ENCODE results near the gene NINJ2.

NINJ2 gene

DNA sequence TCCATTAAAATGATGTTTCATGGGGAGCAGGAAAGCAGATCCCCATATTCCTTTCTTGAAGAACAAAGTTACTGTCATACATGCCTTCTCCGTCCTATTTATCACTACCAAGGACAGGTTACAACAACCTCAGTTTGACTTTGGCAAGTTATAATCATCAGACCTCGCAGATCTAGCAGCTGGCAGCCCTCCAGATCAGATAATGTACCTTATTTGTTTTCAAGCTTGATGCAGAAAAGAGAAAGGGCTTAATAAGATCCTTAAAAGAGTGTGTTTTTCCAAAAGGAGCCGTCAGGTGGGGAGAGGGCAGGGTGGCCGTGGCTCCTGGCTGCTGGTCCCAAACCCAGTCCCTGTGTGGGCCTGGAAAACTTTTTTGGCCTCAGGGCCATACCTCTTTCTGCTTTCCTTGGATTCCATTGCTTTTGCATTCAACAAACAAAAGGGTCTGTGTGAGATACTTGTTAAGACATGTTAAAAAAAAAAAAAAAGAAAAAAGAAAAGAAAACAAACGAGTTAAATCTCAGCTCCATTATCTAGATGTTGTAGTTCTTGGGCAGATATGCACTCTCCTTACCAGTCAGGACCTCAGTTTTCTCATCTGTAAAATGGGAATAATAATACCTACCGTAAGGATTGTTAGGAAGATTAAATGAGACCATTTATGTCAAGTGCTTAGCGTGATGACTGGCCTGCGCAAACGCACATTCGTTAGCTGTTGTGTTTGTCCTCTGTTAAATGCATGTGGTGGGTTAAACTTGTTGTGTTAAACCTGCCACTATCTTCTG, 138.9 kb downstream of the NINJ2 start:
- no peak for DNase-seq

DNA sequence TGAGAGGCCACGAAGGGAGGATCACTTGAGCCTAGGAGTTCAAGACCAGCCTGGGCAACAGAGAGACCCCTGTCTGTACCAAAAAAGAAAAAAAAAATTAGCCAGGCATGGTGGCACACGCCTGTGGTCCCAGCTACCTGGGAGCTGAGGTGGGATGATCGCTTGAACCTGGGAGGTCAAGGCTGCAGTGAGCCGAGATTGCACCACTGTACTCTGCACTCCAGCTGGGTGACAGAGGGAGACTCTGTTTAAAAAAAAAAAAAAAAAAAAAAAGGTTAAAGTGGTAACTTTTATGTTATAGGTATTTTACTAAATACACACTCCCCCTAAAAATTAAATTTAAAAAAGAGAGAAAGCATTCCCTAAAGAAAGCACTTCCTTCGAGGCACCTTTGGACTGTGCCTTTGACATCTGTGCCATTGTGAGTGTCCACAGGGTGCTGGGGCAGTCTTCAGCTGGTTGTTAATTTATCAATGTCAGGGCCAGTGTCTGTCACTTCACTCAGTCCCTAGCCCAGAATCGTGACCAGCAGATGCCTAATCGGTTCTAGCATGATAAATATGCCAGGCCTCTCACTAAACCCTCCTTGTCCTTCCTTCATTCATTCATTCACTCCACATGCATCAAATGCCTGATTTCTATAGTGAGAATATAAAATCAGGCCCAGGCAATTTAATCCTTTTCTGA, 140.4 kb downstream of the NINJ2 start:
- DNase-seq: no peak

DNA sequence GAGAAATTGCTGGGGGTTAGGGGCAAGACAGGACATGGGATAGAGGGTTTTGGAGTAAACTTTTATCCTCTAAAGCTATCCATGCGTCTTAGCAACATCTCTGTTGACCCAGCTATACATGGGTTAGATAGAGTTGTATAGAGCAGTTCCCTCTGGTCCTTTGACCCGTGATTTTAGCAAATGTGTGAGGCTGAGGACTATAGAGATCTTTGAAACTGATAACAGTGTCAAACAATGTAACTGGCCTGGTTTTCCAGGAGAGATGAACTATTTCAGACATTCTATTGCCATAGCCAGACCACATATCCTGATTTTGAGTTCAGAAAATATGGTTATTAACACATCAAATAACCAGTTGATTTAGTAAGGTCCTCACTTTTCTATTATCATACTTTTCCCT, 143.1 kb downstream of the NINJ2 start:
- no peak for DNase-seq

DNA sequence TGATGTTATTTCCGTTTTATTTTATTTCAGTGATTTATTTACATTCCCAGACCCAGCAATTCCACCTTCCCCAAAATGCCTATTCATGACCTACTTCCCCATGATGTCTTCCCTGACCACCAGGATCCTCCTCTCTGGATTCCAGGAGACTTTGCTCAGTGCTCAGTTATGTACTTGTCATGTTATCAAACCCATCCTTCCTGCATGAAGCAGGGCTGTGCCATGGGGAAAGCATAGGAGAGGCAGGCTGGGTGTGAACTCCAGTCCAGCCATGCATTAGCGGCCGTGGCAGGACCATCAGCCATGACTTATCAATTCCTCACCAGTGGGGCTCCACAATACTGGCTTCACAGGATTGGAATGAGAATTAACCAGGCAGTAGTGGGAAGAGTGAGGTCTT, 145.7 kb downstream of the NINJ2 start:
- DNase-seq: no peak

Measured in activated CD8-positive, alpha-beta memory T cell treated with anti-CD3 and anti-CD28 coated beads, Interleukin-2, amount 50 U/mL, for 48 hours (primary cell).